Hypothalamus (tissue), 51 donors: ENCODE data around the gene NELFB.

Experiments
- DNase-seq, 51 donors: peaks; one replicate each; lab custom pipeline; 2025; lab: John Stamatoyannopoulos, UW

NELFB gene

GRCh38 chr9:137254624-137255447 is at the start of gene NELFB:
Gene NELFB (plus strand): TSS chr9:137255327.
- DNase-seq = peak; percentile 44 to 98 (median 89)

- no peak for DNase-seq
Measured at GRCh38 chr9:137206602-137207001, 48.5 kb upstream of the NELFB start.

- DNase-seq = no peak
Measured at GRCh38 chr9:137211532-137211931, 43.6 kb upstream of the NELFB start.

- DNase-seq = no peak
Measured at GRCh38 chr9:137212520-137212919, 42.6 kb upstream of the NELFB start.

GRCh38 chr9:137213160-137214060 is 41.7 kb upstream of the NELFB start:
- DNase-seq = peak in 9 of 51 donors; percentile 25 to 60 (median 46)

- no peak for DNase-seq
Measured at GRCh38 chr9:137214620-137215019, 40.5 kb upstream of the NELFB start.

- DNase-seq = no peak
Measured at GRCh38 chr9:137215196-137215986, 39.7 kb upstream of the NELFB start.

- no peak for DNase-seq
Measured at GRCh38 chr9:137216188-137216965, 38.8 kb upstream of the NELFB start.

- DNase-seq = no peak
Measured at GRCh38 chr9:137217276-137218211, 37.6 kb upstream of the NELFB start.

GRCh38 chr9:137218212-137218753 is 36.8 kb upstream of the NELFB start:
- no peak for DNase-seq

- no peak for DNase-seq
Measured at GRCh38 chr9:137218754-137219271, 36.3 kb upstream of the NELFB start.

- no peak for DNase-seq
Measured at GRCh38 chr9:137219757-137220316, 35.3 kb upstream of the NELFB start.

GRCh38 chr9:137220317-137221094 is 34.6 kb upstream of the NELFB start:
- no peak for DNase-seq

- DNase-seq = no peak
Measured at GRCh38 chr9:137221095-137221505, 34.0 kb upstream of the NELFB start.

- DNase-seq = no peak
Measured at GRCh38 chr9:137221506-137222111, 33.5 kb upstream of the NELFB start.

- DNase-seq = peak in 6 of 51 donors; percentile 13 to 61 (median 27)
Measured at GRCh38 chr9:137222190-137223077, 32.7 kb upstream of the NELFB start, which contains the start of gene RNF208. Gene RNF208 (minus strand): TSS chr9:137222240. CDS start chr9:137221212, 1,028 bp downstream.
